Measurements from ENCODE around the gene SLC13A3.

The SLC13A3 gene

DNA sequence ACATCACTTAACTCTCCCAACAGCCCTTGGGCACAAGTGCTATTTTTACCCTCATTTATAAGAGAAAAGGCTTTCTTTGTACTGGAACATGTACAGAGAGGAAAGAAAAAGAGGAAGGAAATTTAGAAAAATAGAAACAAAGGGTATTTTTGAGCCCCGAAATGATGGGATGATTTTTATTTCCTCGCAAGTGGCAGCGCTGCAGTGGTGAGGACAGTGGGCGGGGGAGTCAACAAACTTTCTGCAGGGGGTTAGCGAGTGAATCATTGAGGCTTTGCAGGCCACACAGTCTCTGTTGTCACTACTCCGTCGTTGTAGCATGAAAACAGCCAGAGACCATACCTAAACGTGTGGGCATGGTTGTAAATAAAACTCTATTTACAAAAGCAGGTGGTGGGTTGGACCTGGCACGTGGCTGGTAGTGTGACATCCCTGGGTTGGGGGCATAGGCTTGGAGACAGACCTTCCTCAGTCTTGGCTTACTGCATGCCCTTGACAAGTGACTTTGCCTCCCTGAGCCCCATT is 75.3 kb downstream of the SLC13A3 start:
- H4K20me1 ChIP-seq (ENCODE audit: low read depth, low read length), result no peaks in the 10 kb centered on the region
- no peak overlapping the region for H3K4me3 ChIP-seq (ENCODE audit: insufficient read depth, low read length, poor library complexity, severe bottlenecking)
- H2AFZ ChIP-seq (ENCODE audit: low read depth, low read length, severe bottlenecking), result no peak overlapping the region
- no peaks in the 10 kb centered on the region for H3K36me3 ChIP-seq (ENCODE audit: low read length)
- no peaks in the 10 kb centered on the region for H3K9me2 ChIP-seq (replicated peaks; ENCODE audit: insufficient read depth, low read length)
- no peak overlapping the region for H3K27ac ChIP-seq (ENCODE audit: low read depth, low read length)
- H3F3A ChIP-seq (ENCODE audit: insufficient read depth), result no peaks in the 10 kb centered on the region
- H3K9ac ChIP-seq (ENCODE audit: low read length), result no peak overlapping the region
- no peaks in the 10 kb centered on the region for H3K9me3 ChIP-seq (ENCODE audit: insufficient read depth, low read length)
- no peak overlapping the region for H3K4me2 ChIP-seq (ENCODE audit: low read depth, low read length, poor library complexity, severe bottlenecking)
- H3K27me3 ChIP-seq (ENCODE audit: low read length), result no peaks in the 10 kb centered on the region
- H3K79me2 ChIP-seq (ENCODE audit: insufficient read depth, low read length), result no peaks in the 10 kb centered on the region
- TF ChIP-seq, protein P1, sequence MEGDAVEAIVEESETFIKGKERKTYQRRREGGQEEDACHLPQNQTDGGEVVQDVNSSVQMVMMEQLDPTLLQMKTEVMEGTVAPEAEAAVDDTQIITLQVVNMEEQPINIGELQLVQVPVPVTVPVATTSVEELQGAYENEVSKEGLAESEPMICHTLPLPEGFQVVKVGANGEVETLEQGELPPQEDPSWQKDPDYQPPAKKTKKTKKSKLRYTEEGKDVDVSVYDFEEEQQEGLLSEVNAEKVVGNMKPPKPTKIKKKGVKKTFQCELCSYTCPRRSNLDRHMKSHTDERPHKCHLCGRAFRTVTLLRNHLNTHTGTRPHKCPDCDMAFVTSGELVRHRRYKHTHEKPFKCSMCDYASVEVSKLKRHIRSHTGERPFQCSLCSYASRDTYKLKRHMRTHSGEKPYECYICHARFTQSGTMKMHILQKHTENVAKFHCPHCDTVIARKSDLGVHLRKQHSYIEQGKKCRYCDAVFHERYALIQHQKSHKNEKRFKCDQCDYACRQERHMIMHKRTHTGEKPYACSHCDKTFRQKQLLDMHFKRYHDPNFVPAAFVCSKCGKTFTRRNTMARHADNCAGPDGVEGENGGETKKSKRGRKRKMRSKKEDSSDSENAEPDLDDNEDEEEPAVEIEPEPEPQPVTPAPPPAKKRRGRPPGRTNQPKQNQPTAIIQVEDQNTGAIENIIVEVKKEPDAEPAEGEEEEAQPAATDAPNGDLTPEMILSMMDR (IDR thresholded peaks at IDR 0.05; ENCODE audit: insufficient read depth, low read length, poor library complexity, severe bottlenecking), result no peak
- TF ChIP-seq EZH2phosphoT487 (conservative IDR thresholded peaks at IDR 0.05; ENCODE audit: low read length), result no peak

DNA sequence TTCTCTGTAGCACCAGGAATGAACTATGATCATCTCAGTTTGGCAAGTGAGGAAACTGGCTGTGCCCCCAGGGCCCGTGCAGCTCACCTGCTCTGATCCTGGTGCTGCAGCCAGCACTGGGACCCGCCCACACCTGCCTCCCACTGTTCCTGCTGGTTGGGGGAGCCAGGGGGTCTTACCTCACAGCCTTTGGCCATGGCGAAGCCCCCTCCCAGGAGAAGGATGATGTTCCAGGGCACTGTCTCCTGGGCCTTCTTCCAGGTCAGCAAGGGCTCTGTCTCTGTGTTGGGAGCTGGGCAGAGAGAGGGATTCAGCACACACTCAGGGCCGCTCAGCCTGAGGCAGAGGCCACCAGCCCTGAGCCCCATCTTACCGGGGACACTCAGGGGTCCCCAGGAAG is 75.9 kb downstream of the SLC13A3 start:
- no peaks in the 10 kb centered on the region for H3K9me3 ChIP-seq (ENCODE audit: insufficient read depth, low read length)
- no peaks in the 10 kb centered on the region for H4K20me1 ChIP-seq (ENCODE audit: low read depth, low read length)
- H3K79me2 ChIP-seq (ENCODE audit: insufficient read depth, low read length), result no peaks in the 10 kb centered on the region
- no peaks in the 10 kb centered on the region for H3K27me3 ChIP-seq (ENCODE audit: low read length)
- H3F3A ChIP-seq (ENCODE audit: insufficient read depth), result no peaks in the 10 kb centered on the region
- H3K9ac ChIP-seq (ENCODE audit: low read length), result no peak overlapping the region
- H3K27ac ChIP-seq (ENCODE audit: low read depth, low read length), result no peak overlapping the region
- H3K4me2 ChIP-seq (ENCODE audit: low read depth, low read length, poor library complexity, severe bottlenecking), result no peak overlapping the region
- no peaks in the 10 kb centered on the region for H3K9me2 ChIP-seq (replicated peaks; ENCODE audit: insufficient read depth, low read length)
- H3K4me3 ChIP-seq (ENCODE audit: insufficient read depth, low read length, poor library complexity, severe bottlenecking), result no peak overlapping the region
- TF ChIP-seq, protein P1 (IDR thresholded peaks at IDR 0.05; ENCODE audit: insufficient read depth, low read length, poor library complexity, severe bottlenecking), result no peak
- no peak for TF ChIP-seq EZH2phosphoT487 (conservative IDR thresholded peaks at IDR 0.05; ENCODE audit: low read length)
- H3K36me3 ChIP-seq (ENCODE audit: low read length), result no peaks in the 10 kb centered on the region
- H2AFZ ChIP-seq (ENCODE audit: low read depth, low read length, severe bottlenecking), result no peak overlapping the region

DNA sequence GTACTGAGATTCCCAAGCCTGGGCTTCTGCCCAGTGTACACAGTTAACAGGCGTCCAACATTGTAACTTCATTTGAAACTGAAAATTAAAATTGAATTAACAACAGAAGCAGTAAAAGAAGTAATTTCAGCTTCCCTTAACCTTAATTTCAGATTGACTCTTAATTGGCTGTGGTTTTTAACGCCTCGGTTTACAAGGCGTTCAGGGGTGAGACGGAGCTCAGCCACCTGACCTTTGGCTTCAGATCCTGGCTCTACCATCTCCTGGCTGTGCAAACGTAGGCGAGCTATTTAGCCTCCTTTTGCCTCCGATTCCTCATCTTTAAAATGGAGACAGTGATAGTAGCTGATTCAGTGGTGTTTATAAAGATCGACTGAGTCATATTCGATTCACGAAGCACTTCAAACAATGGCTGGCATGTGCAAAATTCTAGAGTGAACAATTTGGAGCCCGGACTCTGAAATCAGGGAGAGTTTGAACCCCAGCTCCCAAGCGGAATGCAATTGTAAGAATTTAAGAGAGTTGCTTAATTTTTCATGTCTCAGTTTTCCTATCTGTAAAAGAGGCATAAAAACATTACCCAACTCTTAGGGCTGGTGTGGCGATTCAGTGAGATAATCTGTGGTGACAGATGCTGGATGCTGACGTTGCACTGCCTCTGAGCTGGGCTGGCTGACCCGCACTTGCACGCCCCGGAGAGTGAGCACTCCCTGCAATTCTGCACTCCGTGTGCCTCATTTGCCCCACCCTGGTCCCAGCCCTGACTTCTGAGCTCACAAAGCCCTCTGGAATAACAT is 77.3 kb downstream of the SLC13A3 start:
- Histone ChIP-seq H3K9ac (ENCODE audit: low read length) (no peak overlapping the region), H3K36me3 (ENCODE audit: low read length) (no peaks in the 10 kb centered on the region), H3K9me2 (replicated peaks; ENCODE audit: insufficient read depth, low read length) (no peaks in the 10 kb centered on the region), H3K4me3 (ENCODE audit: insufficient read depth, low read length, poor library complexity, severe bottlenecking) (no peak overlapping the region), H3K79me2 (ENCODE audit: insufficient read depth, low read length) (no peaks in the 10 kb centered on the region), H3K27ac (ENCODE audit: low read depth, low read length) (no peak overlapping the region), H2AFZ (ENCODE audit: low read depth, low read length, severe bottlenecking) (no peak overlapping the region), H3K9me3 (ENCODE audit: insufficient read depth, low read length) (no peaks in the 10 kb centered on the region), H3F3A (ENCODE audit: insufficient read depth) (no peaks in the 10 kb centered on the region), H3K4me2 (ENCODE audit: low read depth, low read length, poor library complexity, severe bottlenecking) (no peak overlapping the region), H4K20me1 (ENCODE audit: low read depth, low read length) (no peaks in the 10 kb centered on the region), H3K27me3 (ENCODE audit: low read length) (no peaks in the 10 kb centered on the region)
- no peak for TF ChIP-seq EZH2phosphoT487 (conservative IDR thresholded peaks at IDR 0.05; ENCODE audit: low read length)
- TF ChIP-seq, protein P1 (IDR thresholded peaks at IDR 0.05; ENCODE audit: insufficient read depth, low read length, poor library complexity, severe bottlenecking), result no peak
